Measurements from ENCODE around the gene BABAM2. TPM values are rescaled to one million over a fixed set of nuclear protein-coding genes. Genes with fewer than 3 reads are reported as not detected.

Gene BABAM2
- total RNA-seq, 4 donors from 2014 or later = 23.7 to 41.1 (median 27.9) TPM

DNA sequence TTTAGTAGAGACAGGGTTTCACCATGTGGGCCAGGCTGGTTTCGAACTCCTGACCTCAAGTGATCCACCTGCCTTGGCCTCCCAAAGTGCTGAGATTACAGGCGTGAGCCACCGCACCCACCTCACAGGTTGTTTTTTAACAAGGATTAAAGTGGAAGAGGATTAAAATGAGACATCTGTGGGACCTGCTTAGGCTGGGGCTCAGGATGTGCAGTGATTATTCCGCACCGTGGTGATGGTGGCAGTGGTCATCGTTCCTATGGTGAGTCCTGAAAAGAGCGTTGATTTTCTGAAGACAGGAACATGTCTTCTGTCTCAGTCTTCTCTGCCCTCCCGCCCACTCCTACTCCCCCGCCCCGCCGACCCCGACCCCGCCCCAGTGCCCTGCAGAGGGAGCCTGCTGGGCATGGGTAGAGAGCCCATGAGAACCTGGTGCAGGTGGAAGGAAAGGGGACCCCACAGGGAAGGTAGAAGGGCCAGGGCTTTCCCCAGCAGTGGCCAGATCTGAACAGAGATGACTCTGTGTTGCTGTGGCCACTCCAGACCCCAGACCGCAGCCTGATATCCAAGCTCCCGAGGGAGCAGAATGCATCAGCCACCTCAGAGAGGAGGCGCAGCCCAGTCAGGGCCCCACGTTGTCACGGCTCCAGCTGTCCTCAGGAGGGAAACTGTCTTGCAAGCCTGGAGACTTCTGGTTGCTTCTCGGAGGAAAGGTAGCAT is 467.6 kb downstream of the BABAM2 start:
- no peak for DNase-seq (ENCODE audit: low spot score in 2 of 2)
- H3K27me3 ChIP-seq = no peaks in the 10 kb centered on the region
- 81% methylated on average over 18 of the region's 19 CpGs for WGBS
- H3K36me3 ChIP-seq = no peaks in the 10 kb centered on the region
- peaks cover 44% of the 10 kb centered on the region for H3K4me1 ChIP-seq
- H3K9me3 ChIP-seq = no peaks in the 10 kb centered on the region
- H3K27ac ChIP-seq = no peak overlapping the region
- no peak overlapping the region for H3K4me3 ChIP-seq
- TF ChIP-seq, protein P1, sequence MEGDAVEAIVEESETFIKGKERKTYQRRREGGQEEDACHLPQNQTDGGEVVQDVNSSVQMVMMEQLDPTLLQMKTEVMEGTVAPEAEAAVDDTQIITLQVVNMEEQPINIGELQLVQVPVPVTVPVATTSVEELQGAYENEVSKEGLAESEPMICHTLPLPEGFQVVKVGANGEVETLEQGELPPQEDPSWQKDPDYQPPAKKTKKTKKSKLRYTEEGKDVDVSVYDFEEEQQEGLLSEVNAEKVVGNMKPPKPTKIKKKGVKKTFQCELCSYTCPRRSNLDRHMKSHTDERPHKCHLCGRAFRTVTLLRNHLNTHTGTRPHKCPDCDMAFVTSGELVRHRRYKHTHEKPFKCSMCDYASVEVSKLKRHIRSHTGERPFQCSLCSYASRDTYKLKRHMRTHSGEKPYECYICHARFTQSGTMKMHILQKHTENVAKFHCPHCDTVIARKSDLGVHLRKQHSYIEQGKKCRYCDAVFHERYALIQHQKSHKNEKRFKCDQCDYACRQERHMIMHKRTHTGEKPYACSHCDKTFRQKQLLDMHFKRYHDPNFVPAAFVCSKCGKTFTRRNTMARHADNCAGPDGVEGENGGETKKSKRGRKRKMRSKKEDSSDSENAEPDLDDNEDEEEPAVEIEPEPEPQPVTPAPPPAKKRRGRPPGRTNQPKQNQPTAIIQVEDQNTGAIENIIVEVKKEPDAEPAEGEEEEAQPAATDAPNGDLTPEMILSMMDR (IDR thresholded peaks at IDR 0.05) = no peak
- no peak for TF ChIP-seq POLR2AphosphoS5 (IDR thresholded peaks at IDR 0.05)
- TF ChIP-seq EP300 (IDR thresholded peaks at IDR 0.05) = no peak
- TF ChIP-seq POLR2A (IDR thresholded peaks at IDR 0.05) = no peak

DNA sequence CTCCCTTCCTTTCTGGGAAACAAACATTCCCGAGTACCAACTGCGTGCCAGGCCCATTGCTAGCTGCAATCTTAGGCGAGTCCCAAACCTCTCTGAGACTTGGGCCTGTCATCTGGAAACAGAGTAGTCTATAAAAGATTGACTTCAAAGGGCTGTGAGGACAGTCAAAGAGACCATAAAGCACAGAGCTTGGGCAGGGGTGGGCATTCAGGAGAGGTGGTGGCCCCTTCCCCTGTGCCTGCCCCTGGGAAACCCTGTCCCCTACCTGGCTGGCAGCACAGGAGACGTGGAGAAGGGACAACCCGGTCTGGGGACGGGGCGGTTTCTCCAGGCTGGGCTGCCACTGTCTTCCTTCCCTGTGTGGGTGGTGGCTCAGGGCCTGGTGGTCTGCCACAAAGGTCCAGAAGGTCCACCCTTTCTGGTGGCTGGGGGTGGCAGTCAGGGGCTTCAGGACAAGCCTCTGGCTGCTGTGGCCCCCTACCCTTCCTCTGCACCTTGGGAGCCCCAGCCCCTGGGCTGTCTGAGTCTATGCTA is 468.2 kb downstream of the BABAM2 start:
- peaks cover 44% of the 10 kb centered on the region for H3K4me1 ChIP-seq

DNA sequence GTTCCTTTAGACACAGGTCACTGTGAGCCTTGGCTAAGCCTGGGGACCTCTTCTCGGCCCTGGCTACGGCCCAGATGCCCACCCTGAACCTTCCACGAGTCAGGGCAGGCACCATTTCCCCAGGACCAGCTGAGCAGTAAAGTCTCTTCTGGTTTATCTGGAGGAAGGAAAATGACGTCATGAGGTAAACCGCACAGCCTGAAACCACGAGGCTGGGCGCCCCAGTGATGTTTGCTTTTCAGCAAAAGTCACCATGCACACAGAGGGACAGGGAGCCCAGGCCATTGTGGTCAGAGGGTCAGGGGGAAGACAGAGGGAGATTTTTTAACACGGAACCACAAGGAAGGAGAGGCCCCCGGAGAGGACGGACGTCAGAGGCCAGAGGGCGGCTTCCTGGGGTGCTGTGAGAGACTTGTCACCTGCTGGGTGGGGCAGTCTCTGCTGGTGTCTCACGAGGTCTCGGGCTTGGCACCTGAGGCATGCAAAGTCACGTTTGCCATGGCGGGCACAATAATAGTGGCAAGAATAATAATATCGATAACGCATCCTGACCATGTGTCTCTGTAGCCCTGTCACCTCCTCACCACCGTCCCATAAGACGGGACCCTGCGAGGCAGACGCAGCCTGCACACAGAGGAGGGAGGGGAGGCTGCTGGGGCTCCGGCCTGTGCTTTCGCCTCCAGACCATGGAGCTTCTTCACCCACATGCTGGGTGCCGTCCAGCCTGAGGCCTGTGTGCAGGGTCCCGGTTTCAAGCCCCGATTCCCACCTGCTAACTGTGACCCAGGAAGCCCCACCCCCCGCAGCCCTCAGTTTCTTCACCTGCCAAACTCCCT is 468.9 kb downstream of the BABAM2 start:
- H3K36me3 ChIP-seq = no peaks in the 10 kb centered on the region
- 88% methylated on average over 28 of the region's 28 CpGs for WGBS
- DNase-seq (ENCODE audit: low spot score in 2 of 2) = no peak
- H3K4me3 ChIP-seq = no peak overlapping the region
- no peak for TF ChIP-seq POLR2AphosphoS5 (IDR thresholded peaks at IDR 0.05)
- no peak for TF ChIP-seq POLR2A (IDR thresholded peaks at IDR 0.05)
- TF ChIP-seq, protein P1 (IDR thresholded peaks at IDR 0.05) = no peak
- TF ChIP-seq EP300 (IDR thresholded peaks at IDR 0.05) = no peak
- H3K9me3 ChIP-seq = no peaks in the 10 kb centered on the region
- peaks cover 44% of the 10 kb centered on the region for H3K4me1 ChIP-seq
- H3K27me3 ChIP-seq = no peaks in the 10 kb centered on the region
- no peak overlapping the region for H3K27ac ChIP-seq

More for the DNA sequence above, 468.2 kb downstream of the BABAM2 start:
- 86% methylated on average over 7 of the region's 7 CpGs for WGBS
- Histone ChIP-seq H3K27ac (no peak overlapping the region), H3K36me3 (no peaks in the 10 kb centered on the region), H3K27me3 (no peaks in the 10 kb centered on the region), H3K4me3 (no peak overlapping the region), H3K9me3 (no peaks in the 10 kb centered on the region)
- DNase-seq (ENCODE audit: low spot score in 2 of 2) = no peak
- TF ChIP-seq, protein P1 (IDR thresholded peaks at IDR 0.05) = no peak
- TF ChIP-seq POLR2AphosphoS5 (IDR thresholded peaks at IDR 0.05) = no peak
- no peak for TF ChIP-seq EP300 (IDR thresholded peaks at IDR 0.05)
- TF ChIP-seq POLR2A (IDR thresholded peaks at IDR 0.05) = no peak

DNA sequence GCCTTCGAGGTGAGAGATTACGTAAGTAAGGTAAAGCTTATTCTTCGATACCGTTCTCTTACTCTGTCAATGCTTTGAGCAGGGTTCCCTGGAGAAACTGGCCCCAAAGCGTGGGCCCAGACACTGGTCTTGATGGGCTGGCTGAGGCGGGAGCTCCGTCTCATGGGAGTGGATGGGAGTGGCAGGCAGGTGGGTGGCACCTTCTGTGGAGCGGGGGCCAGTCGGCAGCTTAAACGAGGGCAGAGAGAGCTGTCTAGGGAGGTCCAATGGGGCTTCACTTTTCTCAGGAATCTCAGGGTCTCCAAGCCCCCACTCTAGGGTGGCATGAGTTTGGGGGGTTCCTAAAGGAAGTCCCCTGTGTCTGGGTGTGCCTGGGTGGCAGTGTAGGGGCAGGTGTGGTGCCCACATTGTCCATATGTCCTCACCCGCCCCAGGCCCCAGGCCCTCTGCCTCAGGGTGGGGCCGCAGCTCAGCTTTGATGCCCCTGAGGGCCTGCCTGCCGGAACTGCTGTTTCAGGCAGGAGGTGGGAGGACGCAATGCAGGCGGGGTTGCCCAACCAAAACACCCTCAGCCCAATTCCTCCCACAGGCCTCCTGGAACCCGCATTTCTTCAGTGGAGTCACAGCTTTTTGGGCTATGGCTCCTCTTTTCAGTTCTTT is 469.7 kb downstream of the BABAM2 start:
- TF ChIP-seq, protein P1 (IDR thresholded peaks at IDR 0.05) = no peak
- TF ChIP-seq EP300 (IDR thresholded peaks at IDR 0.05) = no peak
- TF ChIP-seq POLR2A (IDR thresholded peaks at IDR 0.05) = no peak
- TF ChIP-seq POLR2AphosphoS5 (IDR thresholded peaks at IDR 0.05) = no peak
- H3K36me3 ChIP-seq = no peaks in the 10 kb centered on the region
- no peaks in the 10 kb centered on the region for H3K9me3 ChIP-seq
- DNase-seq (ENCODE audit: low spot score in 2 of 2) = no peak
- 82% methylated on average over 15 of the region's 16 CpGs for WGBS
- H3K4me1 ChIP-seq = peaks cover 46% of the 10 kb centered on the region
- no peak overlapping the region for H3K4me3 ChIP-seq
- no peaks in the 10 kb centered on the region for H3K27me3 ChIP-seq
- H3K27ac ChIP-seq = no peak overlapping the region
